CMK (cell line): ENCODE measurements around the gene C19orf12.

Source experiments
- DNase-seq: peaks from one replicate; pipeline ENCODE4 v3.0.0-alpha.2; 2010; ENCODE audit warnings: low read depth

C19orf12 gene

DNA sequence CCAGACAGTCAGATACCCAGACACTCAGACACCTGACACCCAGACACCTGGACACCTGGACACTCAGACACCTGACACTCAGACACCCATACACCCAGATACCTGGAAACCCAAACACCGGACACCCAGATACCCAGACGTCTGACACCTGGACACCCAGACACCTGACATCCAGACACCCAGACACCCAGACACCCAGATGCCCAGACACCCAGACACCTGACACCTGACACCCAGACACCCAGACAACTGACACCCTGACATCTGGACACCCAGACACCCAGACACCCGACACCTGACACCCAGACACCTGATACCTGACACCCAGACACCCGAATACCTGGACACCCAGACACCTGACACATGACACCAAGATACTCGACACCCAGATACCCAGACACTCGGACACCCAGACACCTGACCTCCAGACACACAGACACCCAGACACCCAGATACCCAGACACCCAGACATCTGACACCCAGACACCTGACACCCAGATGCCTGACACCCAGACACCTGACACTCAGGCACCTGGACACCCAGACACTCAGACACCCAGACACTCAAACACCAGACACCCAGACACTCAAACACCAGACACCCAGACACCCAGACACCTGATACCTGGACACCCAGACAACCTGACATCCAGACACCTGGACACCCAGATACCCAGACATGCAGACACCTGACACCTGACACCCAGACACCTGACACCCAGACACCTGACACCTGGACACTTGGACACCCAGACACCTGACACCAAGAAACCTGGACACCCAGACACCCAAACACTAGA is 19.1 kb downstream of the C19orf12 start:
- no peak for DNase-seq

- DNase-seq, result peak; percentile 49
Observed at GRCh38 chr19:29694669-29695627, 20.1 kb downstream of the C19orf12 start.

- DNase-seq, result no peak
Observed at GRCh38 chr19:29694161-29694560, 20.9 kb downstream of the C19orf12 start.

- DNase-seq, result peak; percentile 60
Observed at GRCh38 chr19:29690842-29691241, 24.2 kb downstream of the C19orf12 start.

DNA sequence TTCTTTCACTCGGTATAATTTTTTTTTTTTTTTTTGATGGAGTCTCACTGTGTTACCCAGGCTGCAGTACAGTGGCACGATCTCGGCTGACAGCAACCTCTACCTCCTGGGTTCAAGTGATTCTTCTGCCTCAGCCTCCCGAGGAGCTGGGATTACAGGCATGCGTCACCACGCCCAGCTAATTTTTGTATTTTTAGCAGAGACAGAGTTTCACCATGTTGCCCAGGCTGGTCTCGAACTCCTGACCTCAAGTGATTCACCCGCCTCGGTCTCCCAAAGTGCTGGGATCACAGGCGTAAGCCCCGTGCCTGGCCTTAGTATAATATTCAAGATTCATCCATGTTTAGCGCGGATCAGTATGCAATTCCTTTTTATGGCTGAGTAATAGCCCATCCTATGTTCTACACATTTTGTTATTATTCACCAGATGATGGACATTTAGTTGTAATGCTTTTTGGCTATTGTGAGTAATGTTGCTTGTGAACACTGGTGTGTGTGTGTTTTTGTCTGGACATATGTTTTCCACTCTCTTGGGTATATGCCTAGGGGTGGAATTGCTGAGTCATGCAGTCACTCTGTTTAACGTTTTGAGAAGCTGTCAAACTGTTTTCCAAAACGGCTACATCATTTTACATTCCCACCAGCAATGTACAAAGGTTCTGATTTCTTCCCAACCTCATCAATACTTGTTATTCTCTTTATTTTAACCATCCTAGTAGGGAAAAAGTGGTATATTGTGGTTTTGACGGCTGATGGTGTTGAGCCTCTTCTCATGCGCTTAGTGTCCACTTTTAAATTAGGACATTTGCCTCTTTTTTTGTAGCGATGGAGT is 26.9 kb downstream of the C19orf12 start:
- DNase-seq, result no peak

DNA sequence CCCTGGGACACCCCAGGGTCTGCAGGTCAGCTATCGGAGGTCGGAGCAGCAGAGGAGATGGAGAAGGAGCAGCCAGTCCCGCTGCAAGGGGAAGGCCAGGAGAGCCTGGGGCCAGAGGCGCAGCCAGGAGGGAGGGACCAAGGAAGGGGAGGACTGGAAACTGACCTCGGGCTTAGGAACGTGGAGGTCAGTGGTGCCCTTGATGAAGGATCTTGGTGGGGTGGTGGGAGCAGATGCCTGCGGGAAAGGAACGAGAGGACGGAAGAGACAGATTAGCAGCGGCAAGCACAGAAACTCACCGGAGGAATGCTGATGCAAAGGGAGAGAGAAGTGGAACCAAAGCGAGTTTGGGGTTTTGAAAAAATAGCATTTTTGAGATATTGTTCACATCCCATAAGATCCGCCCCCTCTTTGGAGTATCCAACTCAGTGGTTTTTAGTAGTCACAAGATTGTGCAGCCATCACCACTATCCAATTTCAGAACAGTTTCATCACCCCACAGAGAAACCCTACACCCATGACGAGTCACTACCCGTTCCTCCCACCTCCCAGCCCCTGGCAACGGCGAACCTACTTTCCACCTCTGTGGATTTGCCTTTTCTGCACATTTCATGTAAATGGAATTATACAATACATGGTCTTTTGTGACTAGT is 27.7 kb downstream of the C19orf12 start:
- DNase-seq, result no peak

- DNase-seq, result no peak
Observed at GRCh38 chr19:29686285-29686805, 28.7 kb downstream of the C19orf12 start.

DNA sequence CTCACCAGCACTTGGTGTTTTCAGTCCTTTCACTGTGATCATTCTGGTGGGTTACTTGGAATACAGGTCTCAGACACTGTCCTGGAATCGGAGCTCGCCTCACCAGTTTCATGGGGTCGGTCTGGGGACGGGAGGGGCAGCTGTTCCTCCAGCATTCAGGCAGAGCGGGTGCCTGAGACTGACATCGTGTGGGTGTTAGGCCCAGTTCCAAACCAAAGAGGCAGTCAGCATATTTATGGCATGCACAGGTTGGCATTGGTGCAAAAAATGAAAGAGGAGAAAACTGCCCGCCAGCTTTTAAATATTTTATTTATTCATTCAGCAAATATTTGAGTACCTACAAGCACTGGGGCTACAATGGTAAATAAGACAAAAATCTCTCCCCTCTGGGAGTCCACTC is 29.7 kb downstream of the C19orf12 start:
- no peak for DNase-seq

GRCh38 chr19:29683009-29683408 is 32.1 kb downstream of the C19orf12 start:
- no peak for DNase-seq

GRCh38 chr19:29682236-29682895 is 32.7 kb downstream of the C19orf12 start:
- no peak for DNase-seq

DNA sequence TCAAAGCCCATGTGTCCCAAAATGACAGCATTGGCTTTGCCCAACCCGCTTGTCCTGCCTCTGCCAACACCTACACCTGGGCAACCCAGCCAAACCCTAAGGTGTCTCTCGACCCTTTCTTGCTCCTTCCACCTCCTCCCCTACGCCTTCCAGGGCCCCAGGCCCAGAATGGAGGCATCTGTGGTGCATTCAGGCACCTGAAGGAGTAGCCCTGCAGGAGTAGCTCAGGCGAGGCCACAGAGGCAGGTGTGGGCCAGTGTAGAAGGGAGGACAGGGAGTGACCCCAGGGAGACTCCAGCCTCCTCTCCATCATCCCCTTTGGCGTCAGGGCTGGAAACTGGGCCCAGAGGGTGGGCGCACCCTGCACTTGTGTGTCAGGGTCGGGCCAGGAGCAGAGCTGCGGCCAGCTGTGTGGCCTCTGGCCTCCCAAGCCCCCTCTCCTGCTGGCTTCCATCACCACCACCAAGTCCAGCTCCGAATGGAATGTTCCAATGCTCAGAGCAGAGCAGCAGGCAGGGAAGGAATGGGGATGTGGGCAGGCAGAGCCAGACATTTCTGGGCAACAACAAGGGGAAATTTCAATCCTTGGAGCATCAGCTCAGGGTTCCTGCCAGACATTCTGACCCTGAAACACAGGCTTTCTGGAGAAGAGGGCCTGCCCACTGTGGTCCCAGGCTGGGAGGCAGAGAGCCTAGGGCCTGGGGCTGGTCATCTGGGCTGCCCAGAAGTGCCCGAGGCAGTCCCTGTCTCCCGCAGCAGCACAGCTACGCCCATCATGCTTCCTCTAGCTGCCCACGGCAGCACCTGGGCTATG is 33.4 kb downstream of the C19orf12 start:
- no peak for DNase-seq

DNA sequence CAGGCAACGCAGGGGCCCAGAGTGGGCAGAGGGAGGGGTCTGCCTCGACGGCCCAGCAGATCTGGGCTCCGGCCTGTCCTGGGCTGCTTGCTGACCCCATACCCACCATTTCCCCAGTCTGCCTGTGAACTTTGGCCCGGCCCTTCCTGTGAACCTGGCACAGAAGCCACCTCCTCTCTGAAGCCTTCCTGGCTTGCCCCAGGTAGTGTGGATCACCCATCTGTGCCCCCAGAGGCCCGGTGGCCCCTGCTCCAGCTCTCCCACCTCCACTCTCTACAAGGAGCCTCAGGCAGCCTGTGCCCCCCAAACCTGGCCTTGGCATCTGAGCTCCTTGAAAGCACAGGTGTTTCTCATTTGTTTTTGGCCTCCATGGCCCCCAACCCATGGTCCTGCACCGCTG is 34.1 kb downstream of the C19orf12 start:
- DNase-seq, result no peak

DNA sequence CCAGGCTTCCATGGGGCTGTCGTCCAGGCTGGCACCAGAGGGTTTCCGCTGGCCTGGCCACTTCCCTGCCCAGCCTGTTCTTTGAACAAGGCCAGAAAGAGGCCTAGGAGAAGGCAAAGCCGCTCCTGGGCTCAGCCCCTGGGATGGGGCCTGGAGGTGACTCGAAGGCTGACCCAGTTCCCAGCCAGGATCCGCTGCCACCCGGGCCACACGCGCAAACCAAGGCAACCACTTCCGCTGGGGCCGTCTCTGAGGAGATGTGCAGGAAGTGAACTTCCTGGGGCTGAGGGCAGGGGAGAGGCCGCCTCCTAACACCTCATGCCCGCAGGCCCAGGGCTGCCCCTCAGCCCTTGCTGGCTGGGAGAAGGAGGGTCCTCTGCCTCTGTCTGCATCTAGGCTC is 34.6 kb downstream of the C19orf12 start:
- DNase-seq, result peak; percentile 72

- DNase-seq, result no peak
Observed at GRCh38 chr19:29679598-29680210, 35.4 kb downstream of the C19orf12 start.

DNA sequence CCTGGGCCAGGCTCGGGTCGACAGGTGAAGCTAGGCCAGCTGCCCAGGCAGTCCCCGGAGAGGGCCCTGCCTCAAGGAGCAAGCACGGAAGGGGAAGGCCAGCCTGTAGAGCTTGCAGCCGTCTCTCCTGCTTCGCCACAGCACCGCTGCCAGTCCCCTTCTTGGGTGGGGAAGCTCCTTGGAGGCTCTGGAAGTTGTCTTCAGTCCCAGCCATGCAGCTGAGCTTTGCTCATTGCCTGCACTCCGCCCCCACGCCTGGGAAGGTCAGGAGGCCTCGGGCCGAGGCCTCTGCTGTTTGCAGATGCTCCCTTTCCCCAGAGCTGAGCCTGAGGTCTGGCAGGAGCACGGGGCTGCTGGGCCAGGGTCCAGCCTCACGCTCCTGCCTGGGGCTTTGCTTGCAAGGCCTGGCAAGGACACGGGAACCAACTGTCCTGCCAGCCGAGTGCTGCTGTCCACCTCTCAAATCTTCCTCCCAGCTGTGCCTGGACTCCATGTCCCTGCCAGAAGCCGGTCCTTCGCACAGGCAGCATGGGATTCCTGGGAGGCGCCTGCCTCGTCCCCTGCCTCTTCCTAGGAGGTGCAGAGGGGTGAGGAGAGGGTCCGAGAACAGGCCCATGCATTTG is 36.5 kb downstream of the C19orf12 start:
- no peak for DNase-seq

- no peak for DNase-seq
Observed at GRCh38 chr19:29677001-29677817, 37.9 kb downstream of the C19orf12 start.

DNA sequence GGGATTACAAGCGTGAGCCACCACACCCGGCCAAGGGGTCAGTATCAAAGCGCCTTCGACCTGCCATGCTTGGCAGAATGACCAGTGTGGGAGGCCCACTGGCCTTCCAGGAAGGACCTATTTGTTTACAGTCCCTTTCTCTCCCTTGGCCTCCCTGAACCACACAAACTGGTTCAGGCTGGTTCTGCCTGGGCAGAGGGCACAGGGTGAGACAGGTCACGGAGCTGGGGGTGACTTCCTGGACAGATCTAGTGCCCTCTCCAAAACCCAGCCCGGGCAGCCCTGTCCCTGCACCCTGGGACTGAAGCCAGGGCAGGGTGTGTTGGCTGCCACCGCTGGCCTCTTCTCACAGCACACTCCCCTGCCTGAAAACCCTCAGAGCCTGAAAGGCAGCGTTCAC is 38.5 kb downstream of the C19orf12 start:
- DNase-seq, result no peak

DNA sequence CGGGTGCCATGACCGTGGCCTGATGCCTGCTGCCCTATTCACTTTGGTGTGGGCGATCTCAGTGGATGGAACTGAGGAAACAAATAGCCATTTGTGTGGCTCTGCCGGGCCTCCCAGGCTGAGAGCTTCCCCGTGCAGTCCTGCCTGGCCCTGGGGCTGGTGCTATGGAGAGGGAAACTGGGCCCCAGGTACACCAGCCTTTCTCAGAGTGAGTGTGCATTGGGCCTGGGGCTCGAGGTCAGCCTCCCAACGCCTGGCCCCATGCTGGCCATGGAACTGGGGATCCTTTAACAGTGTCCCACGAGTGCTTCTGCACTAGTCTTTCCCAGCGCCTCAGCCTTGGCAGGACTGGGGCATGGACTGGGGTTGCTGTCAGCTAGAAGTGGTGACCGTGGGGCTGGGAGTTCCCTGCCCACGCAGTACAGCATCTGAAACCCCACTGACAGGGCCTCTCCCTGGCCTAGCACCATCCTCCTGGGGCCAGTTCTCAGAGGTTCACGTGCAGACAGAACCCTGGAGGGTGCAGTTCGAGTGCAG is 39.3 kb downstream of the C19orf12 start:
- no peak for DNase-seq
